GM12891 (cell line): Measurements from ENCODE around the gene KLHL28.

ENCODE experiments used
- POLR2A ChIP-seq: IDR thresholded peaks from 2 replicates; pipeline ENCODE4 v1.6.1; 2011; ENCODE audit warnings: low read depth, low read length, control low read depth
- POLR2AphosphoS5 ChIP-seq: IDR thresholded peaks from 2 replicates; pipeline ENCODE4 v1.6.1; 2011; ENCODE audit warnings: low read depth, low read length, control low read depth
- TAF1 ChIP-seq: IDR thresholded peaks from 2 replicates; pipeline ENCODE4 v1.6.1; 2011; ENCODE audit warnings: low read depth, low read length, control low read depth

DNA sequence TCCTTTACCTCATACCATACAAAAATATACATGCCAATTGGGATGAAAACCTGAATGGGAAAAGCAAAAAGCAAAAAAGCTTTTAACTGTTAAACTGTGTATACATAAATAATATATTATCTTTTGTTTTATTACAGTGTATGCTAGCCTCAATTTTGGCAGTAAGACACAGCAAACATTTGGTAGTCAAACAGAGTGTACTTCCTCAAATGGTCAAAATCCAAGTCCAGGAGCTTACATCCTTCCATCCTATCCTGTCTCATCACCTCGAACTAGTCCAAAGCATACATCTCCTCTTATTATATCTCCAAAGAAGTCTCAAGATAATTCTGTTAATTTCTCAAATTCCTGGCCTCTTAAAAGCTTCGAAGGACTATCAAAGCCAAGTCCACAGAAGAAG lies 42.2 kb upstream of the KLHL28 start:
- TF ChIP-seq POLR2A (no peak), POLR2AphosphoS5 (no peak), TAF1 (no peak)
